Loucy (cell line): Measurements from ENCODE around the gene ERBIN.
"Not testable (repeated sequence)": the region's sequence is repeated elsewhere in the genome, so short reads cannot be mapped to it uniquely, and the experiment has no call there.

Experiments
- H2AFZ ChIP-seq: fragments of 200-600 bp; sonication (generic); 2 replicates; pipeline ENCODE4 v1.6.0; 2016; ENCODE audit warnings: antibody characterized with exemption, mild to moderate bottlenecking, low read length, moderate library complexity
- H3F3A ChIP-seq: fragments of 200-600 bp; 2 replicates; pipeline ENCODE4 v1.6.0; 2016; ENCODE audit warnings: antibody characterized with exemption, low read depth, mild to moderate bottlenecking
- H3K27me3 ChIP-seq: fragments of 200-600 bp; sonication (generic); 2 replicates; pipeline ENCODE4 v1.6.1; 2014; ENCODE audit warnings: low read length, mild to moderate bottlenecking; ENCODE audit not compliant: insufficient read depth, poor library complexity, severe bottlenecking
- H3K36me3 ChIP-seq: fragments of 200-600 bp; sonication (generic); 2 replicates; pipeline ENCODE4 v1.6.1; 2016; ENCODE audit warnings: low read length; ENCODE audit not compliant: insufficient read depth
- H3K4me1 ChIP-seq: fragments of 200-600 bp; sonication (generic); 2 replicates; pipeline ENCODE4 v1.5.1; 2014; ENCODE audit warnings: low read length, mild to moderate bottlenecking; ENCODE audit not compliant: insufficient read depth, poor library complexity, severe bottlenecking
- H3K4me2 ChIP-seq: fragments of 200-600 bp; sonication (generic); 2 replicates; pipeline ENCODE4 v1.6.0; 2014; ENCODE audit warnings: antibody characterized with exemption, low read length, low read depth, mild to moderate bottlenecking; ENCODE audit not compliant: poor library complexity, severe bottlenecking
- H3K4me3 ChIP-seq: fragments of 200-600 bp; sonication (generic); 2 replicates; pipeline ENCODE4 v1.5.1; 2014; ENCODE audit warnings: low read length, mild to moderate bottlenecking, mixed read lengths; ENCODE audit not compliant: poor library complexity, severe bottlenecking
- H3K79me2 ChIP-seq: fragments of 200-600 bp; sonication (generic); 2 replicates; pipeline ENCODE4 v1.6.1; 2014; ENCODE audit warnings: low read length; ENCODE audit not compliant: insufficient read depth
- H3K9ac ChIP-seq: fragments of 200-600 bp; sonication (generic); 2 replicates; pipeline ENCODE4 v1.6.0; 2014; ENCODE audit warnings: mild to moderate bottlenecking, low read depth, low read length, moderate library complexity; ENCODE audit not compliant: poor library complexity, severe bottlenecking
- H3K9me2 ChIP-seq: fragments of 200-600 bp; sonication (generic); replicated peaks from 2 replicates; pipeline ENCODE4 v1.6.1; 2016; ENCODE audit warnings: low read depth, low read length, mixed read lengths
- H3K9me3 ChIP-seq: fragments of 200-600 bp; sonication (generic); 2 replicates; pipeline ENCODE4 v1.6.1; 2014; ENCODE audit warnings: mild to moderate bottlenecking, antibody characterized with exemption, low read length, low read depth; ENCODE audit not compliant: insufficient read depth
- H4K20me1 ChIP-seq: fragments of 200-600 bp; sonication (generic); 2 replicates; pipeline ENCODE4 v1.6.0; 2014; ENCODE audit warnings: antibody characterized with exemption, low read length, mild to moderate bottlenecking; ENCODE audit not compliant: insufficient read depth, poor library complexity, severe bottlenecking
- CTCF ChIP-seq: fragments of 200-600 bp; sonication (generic); conservative IDR thresholded peaks from 2 replicates; pipeline ENCODE4 v1.5.1; 2014; ENCODE audit warnings: mild to moderate bottlenecking, antibody characterized with exemption, low read length
- EZH2phosphoT487 ChIP-seq: fragments of 200-600 bp; IDR thresholded peaks from 2 replicates; pipeline ENCODE4 v1.6.1; 2018; ENCODE audit warnings: antibody characterized with exemption, mild to moderate bottlenecking, moderate library complexity, borderline replicate concordance

ERBIN gene

GRCh38 chr5:65952259-65952658 is 25.9 kb downstream of the ERBIN start:
- Histone ChIP-seq H3K9me3 (no peaks in the 10 kb centered on the region), H3K27me3 (no peaks in the 10 kb centered on the region), H3K9me2 (no peaks in the 10 kb centered on the region), H3K79me2 (peaks cover 97% of the 10 kb centered on the region), H3K9ac (no peak overlapping the region), H3K36me3 (0 out of 2 replicates have a peak, but pooled peaks cover 3% of the 10 kb centered on the region), H3K4me3 (no peak overlapping the region), H3K4me1 (no peaks in the 10 kb centered on the region), H3K4me2 (no peak overlapping the region), H3F3A (no peaks in the 10 kb centered on the region), H4K20me1 (peaks cover 80% of the 10 kb centered on the region), H2AFZ (no peak overlapping the region)
- TF ChIP-seq EZH2phosphoT487 (no peak), CTCF (no peak)

- H3K4me1 ChIP-seq: no peaks in the 10 kb centered on the region
- H3K79me2 ChIP-seq: peaks cover 90% of the 10 kb centered on the region
- H3K9ac ChIP-seq: no peak overlapping the region
- H4K20me1 ChIP-seq: peaks cover 70% of the 10 kb centered on the region
- TF ChIP-seq EZH2phosphoT487 (no peak), CTCF (no peak)
- H3K9me2 ChIP-seq: no peaks in the 10 kb centered on the region
- no peaks in the 10 kb centered on the region for H3K9me3 ChIP-seq
- H2AFZ ChIP-seq: no peak overlapping the region
- no peaks in the 10 kb centered on the region for H3F3A ChIP-seq
- no peak overlapping the region for H3K4me2 ChIP-seq
- H3K4me3 ChIP-seq: no peak overlapping the region
- 0 out of 2 replicates have a peak, but pooled peaks cover 3% of the 10 kb centered on the region for H3K36me3 ChIP-seq
- no peaks in the 10 kb centered on the region for H3K27me3 ChIP-seq
Measured at GRCh38 chr5:65954200-65954599, 27.8 kb downstream of the ERBIN start.

GRCh38 chr5:65955746-65956145 is 29.4 kb downstream of the ERBIN start:
- H3K9me2 ChIP-seq: no peaks in the 10 kb centered on the region
- H3K27me3 ChIP-seq: no peaks in the 10 kb centered on the region
- H3F3A ChIP-seq: no peaks in the 10 kb centered on the region
- no peaks in the 10 kb centered on the region for H3K9me3 ChIP-seq
- H4K20me1 ChIP-seq: peaks cover 64% of the 10 kb centered on the region
- H3K9ac ChIP-seq: no peak overlapping the region
- H3K4me1 ChIP-seq: no peaks in the 10 kb centered on the region
- peaks cover 90% of the 10 kb centered on the region for H3K79me2 ChIP-seq
- H2AFZ ChIP-seq: no peak overlapping the region
- TF ChIP-seq CTCF (no peak), EZH2phosphoT487 (no peak)
- 0 out of 2 replicates have a peak, but pooled peaks cover 3% of the 10 kb centered on the region for H3K36me3 ChIP-seq
- H3K4me2 ChIP-seq: no peak overlapping the region
- no peak overlapping the region for H3K4me3 ChIP-seq

- peaks cover 90% of the 10 kb centered on the region for H3K79me2 ChIP-seq
- not testable (repeated sequence) for H3K9me3 ChIP-seq, H3K4me3 ChIP-seq
Measured at GRCh38 chr5:65957703-65958102, 31.3 kb downstream of the ERBIN start.

More at GRCh38 chr5:65957703-65958102, 31.3 kb downstream of the ERBIN start:
- not testable (repeated sequence) for H2AFZ ChIP-seq, H3K9ac ChIP-seq, H3K4me2 ChIP-seq, H3K9me2 ChIP-seq, H3K36me3 ChIP-seq, H3K27me3 ChIP-seq, H3K4me1 ChIP-seq, H3F3A ChIP-seq
- H4K20me1 ChIP-seq: peaks cover 63% of the 10 kb centered on the region
